Measurements from ENCODE around the gene PIK3R6.

PIK3R6 gene

GRCh38 chr17:8831234-8831849 is 36.1 kb downstream of the PIK3R6 start:
- no peaks in the 10 kb centered on the region for H3K36me3 ChIP-seq (ENCODE audit: insufficient read depth, low read length)
- H3K4me3 ChIP-seq (ENCODE audit: low read depth, low read length, poor library complexity, severe bottlenecking) = no peak overlapping the region
- no peak overlapping the region for H3K9ac ChIP-seq (ENCODE audit: low read length)
- no peak overlapping the region for H2AFZ ChIP-seq (ENCODE audit: low read length)
- H3K4me1 ChIP-seq (ENCODE audit: insufficient read depth, low read length, severe bottlenecking) = no peaks in the 10 kb centered on the region
- H3K27ac ChIP-seq (ENCODE audit: low read depth, low read length, poor library complexity, severe bottlenecking) = no peak overlapping the region
- H3K4me2 ChIP-seq (ENCODE audit: low read length) = no peak overlapping the region
- TF ChIP-seq, protein P1, sequence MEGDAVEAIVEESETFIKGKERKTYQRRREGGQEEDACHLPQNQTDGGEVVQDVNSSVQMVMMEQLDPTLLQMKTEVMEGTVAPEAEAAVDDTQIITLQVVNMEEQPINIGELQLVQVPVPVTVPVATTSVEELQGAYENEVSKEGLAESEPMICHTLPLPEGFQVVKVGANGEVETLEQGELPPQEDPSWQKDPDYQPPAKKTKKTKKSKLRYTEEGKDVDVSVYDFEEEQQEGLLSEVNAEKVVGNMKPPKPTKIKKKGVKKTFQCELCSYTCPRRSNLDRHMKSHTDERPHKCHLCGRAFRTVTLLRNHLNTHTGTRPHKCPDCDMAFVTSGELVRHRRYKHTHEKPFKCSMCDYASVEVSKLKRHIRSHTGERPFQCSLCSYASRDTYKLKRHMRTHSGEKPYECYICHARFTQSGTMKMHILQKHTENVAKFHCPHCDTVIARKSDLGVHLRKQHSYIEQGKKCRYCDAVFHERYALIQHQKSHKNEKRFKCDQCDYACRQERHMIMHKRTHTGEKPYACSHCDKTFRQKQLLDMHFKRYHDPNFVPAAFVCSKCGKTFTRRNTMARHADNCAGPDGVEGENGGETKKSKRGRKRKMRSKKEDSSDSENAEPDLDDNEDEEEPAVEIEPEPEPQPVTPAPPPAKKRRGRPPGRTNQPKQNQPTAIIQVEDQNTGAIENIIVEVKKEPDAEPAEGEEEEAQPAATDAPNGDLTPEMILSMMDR (IDR thresholded peaks at IDR 0.05; ENCODE audit: low read length) = no peak
- TF ChIP-seq EZH2 (IDR thresholded peaks at IDR 0.05; ENCODE audit: borderline replicate concordance, low read length) = no peak
- no peaks in the 10 kb centered on the region for H3K9me3 ChIP-seq (ENCODE audit: low read length)
- H3K27me3 ChIP-seq (ENCODE audit: insufficient read depth, low read length) = no peaks in the 10 kb centered on the region
- H3K79me2 ChIP-seq (ENCODE audit: insufficient read depth, low read length) = no peaks in the 10 kb centered on the region
- no peaks in the 10 kb centered on the region for H3F3A ChIP-seq (ENCODE audit: insufficient read depth, low read length)
- no peaks in the 10 kb centered on the region for H4K20me1 ChIP-seq (ENCODE audit: insufficient read depth, low read length)
- no peaks in the 10 kb centered on the region for H3K9me2 ChIP-seq (ENCODE audit: low read depth, low read length)

DNA sequence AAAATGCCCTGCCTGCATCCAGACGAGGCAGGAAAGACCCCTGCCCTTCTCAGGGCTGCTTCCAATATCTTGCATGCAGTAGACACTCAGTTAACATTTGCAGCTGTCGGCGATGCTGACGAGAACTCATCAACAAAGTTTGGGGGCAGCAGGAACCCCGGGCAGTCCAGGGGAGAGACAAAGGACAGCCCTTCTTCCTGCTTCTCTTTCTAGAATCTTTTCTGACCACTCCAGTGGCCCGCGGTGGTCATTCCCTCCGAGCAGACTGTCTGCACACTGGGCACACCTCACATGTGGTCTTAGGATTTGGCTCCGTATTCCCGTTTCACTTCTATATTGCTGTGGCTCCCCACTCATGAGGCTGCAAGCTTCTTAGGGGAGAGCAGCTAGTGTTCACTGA is 37.3 kb downstream of the PIK3R6 start:
- no peaks in the 10 kb centered on the region for H3K79me2 ChIP-seq (ENCODE audit: insufficient read depth, low read length)
- H4K20me1 ChIP-seq (ENCODE audit: insufficient read depth, low read length) = no peaks in the 10 kb centered on the region
- no peak overlapping the region for H2AFZ ChIP-seq (ENCODE audit: low read length)
- H3K27ac ChIP-seq (ENCODE audit: low read depth, low read length, poor library complexity, severe bottlenecking) = no peak overlapping the region
- no peak for TF ChIP-seq EZH2 (IDR thresholded peaks at IDR 0.05; ENCODE audit: borderline replicate concordance, low read length)
- TF ChIP-seq, protein P1 (IDR thresholded peaks at IDR 0.05; ENCODE audit: low read length) = no peak
- H3K9me2 ChIP-seq (ENCODE audit: low read depth, low read length) = no peaks in the 10 kb centered on the region
- H3F3A ChIP-seq (ENCODE audit: insufficient read depth, low read length) = no peaks in the 10 kb centered on the region
- H3K4me3 ChIP-seq (ENCODE audit: low read depth, low read length, poor library complexity, severe bottlenecking) = no peak overlapping the region
- no peaks in the 10 kb centered on the region for H3K4me1 ChIP-seq (ENCODE audit: insufficient read depth, low read length, severe bottlenecking)
- no peaks in the 10 kb centered on the region for H3K9me3 ChIP-seq (ENCODE audit: low read length)
- no peaks in the 10 kb centered on the region for H3K27me3 ChIP-seq (ENCODE audit: insufficient read depth, low read length)
- H3K4me2 ChIP-seq (ENCODE audit: low read length) = no peak overlapping the region
- H3K9ac ChIP-seq (ENCODE audit: low read length) = no peak overlapping the region
- H3K36me3 ChIP-seq (ENCODE audit: insufficient read depth, low read length) = no peaks in the 10 kb centered on the region

DNA sequence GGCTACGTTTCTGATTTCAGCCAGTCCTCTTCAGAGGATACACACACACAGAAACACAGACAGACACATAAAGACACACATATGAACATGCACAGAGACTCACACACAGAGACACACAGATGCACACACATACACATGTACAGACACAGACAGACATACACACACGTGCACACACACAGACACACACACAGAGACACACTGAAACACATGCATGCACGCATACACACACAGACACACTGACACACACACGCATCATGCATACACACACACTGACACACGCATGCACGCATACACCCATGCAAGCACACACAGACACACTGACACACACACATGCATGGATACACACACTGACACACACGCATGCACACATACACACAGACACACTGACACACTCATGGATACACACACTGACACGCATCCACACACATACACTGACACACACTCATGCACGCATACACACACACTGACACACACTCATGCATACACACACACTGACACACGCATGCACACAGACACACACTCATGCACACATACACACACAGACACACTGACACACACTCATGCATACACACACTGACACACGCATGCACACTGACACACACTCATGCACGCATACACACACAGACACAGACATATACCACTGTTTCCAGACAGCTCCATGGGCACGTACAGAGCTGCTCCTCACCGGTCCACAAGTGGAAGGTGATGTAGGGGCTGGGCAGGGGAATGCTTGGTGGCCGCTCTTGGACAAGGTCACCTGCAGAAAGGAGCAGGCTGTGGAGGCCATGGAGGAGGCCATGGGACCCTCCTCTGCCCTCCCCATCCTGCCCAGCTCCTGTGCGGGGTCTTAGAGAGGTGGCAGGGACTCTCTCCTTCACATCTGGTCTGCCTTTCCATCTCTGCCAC is 38.2 kb downstream of the PIK3R6 start:
- Histone ChIP-seq H3K9me3 (ENCODE audit: low read length) (0 out of 2 replicates have a peak, but pooled peaks cover 2% of the 10 kb centered on the region), H3K4me1 (ENCODE audit: insufficient read depth, low read length, severe bottlenecking) (no peaks in the 10 kb centered on the region), H3F3A (ENCODE audit: insufficient read depth, low read length) (no peaks in the 10 kb centered on the region), H3K4me3 (ENCODE audit: low read depth, low read length, poor library complexity, severe bottlenecking) (no peak overlapping the region), H3K27ac (ENCODE audit: low read depth, low read length, poor library complexity, severe bottlenecking) (no peak overlapping the region), H3K9me2 (ENCODE audit: low read depth, low read length) (no peaks in the 10 kb centered on the region), H3K9ac (ENCODE audit: low read length) (no peak overlapping the region), H3K79me2 (ENCODE audit: insufficient read depth, low read length) (no peaks in the 10 kb centered on the region), H3K36me3 (ENCODE audit: insufficient read depth, low read length) (no peaks in the 10 kb centered on the region), H4K20me1 (ENCODE audit: insufficient read depth, low read length) (no peaks in the 10 kb centered on the region), H3K27me3 (ENCODE audit: insufficient read depth, low read length) (no peaks in the 10 kb centered on the region), H3K4me2 (ENCODE audit: low read length) (no peak overlapping the region), H2AFZ (ENCODE audit: low read length) (no peak overlapping the region)
- TF ChIP-seq, protein P1 (IDR thresholded peaks at IDR 0.05; ENCODE audit: low read length) = no peak
- no peak for TF ChIP-seq EZH2 (IDR thresholded peaks at IDR 0.05; ENCODE audit: borderline replicate concordance, low read length)

Data from OCI-LY1 (cell line).